NCI-H2107 (cell line): Measurements from ENCODE around the gene FUOM.
A peak's percentile ranks its signal among the peaks of the same experiment; 100 is the strongest.

ENCODE experiments used
- DNase-seq: peaks from one replicate; lab custom pipeline; 2025; lab: John Stamatoyannopoulos, UW

FUOM gene, protein sequence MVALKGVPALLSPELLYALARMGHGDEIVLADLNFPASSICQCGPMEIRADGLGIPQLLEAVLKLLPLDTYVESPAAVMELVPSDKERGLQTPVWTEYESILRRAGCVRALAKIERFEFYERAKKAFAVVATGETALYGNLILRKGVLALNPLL

DNA sequence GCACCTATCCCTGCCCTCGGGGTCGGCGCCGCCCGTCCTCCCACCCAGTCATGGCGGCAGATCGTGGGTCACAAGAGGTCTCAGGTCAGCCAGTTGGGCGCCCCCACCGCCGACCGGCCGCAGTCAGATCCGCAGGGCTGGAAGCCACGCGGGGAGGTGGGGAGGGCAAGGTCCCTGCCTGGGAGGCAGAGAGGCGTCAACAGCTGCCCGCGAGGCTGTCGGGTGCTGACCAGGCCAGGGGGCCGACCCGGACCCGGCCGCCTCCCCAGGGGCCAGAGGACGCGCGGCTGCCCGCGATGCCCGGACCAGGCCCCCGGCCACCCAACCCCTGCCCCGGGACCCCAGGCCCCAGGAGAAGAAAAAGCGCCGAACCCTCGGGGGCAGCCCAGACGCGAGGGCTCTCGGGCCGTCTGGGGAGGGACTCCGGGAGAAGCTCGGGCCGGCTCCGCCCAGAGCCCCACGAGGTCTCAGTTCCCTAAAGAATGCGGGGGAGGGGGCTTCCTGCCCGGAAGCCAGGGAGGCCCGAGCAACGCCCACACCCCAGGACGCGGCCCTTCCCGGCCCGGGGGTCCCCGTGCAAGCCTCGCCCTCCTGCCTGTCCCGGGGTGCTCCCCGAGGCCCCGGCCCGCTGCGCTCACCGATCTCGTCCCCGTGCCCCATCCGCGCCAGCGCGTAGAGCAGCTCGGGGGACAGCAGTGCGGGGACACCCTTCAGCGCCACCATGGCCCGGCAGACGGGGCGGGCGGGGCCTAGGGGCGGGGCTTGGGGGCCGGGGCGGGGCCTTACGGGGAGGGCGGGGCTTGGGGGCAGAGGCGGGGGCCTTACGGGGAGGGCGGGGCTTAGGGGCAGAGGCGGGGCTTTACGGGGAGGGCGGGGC lies at the start of gene FUOM:
FUOM (minus strand) TSS at position 735 of the 877 bp plus-strand sequence; CDS start at position 723, 12 bp downstream.
- no peak for DNase-seq

GRCh38 chr10:133405844-133406527 lies 48.2 kb upstream of the FUOM start:
- DNase-seq, result no peak

DNA sequence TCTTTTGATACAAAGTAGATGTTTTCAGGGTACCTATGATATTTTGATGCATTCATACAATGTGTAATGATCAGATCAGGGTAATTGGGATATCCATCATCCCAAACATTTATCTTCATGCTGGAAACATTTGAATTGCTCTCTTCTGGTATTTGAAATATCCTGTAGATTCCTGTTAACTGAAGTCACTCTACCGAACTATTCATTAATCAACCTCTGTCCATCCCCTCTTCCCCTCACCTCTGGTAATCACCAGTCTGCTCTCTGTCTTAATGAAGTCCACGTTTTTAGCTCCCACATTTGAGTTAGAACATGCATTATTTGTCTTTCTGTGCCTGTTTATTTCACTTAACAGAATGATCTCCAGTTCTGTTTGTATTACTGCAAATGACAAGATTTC lies 47.5 kb upstream of the FUOM start:
- no peak for DNase-seq

- DNase-seq, result no peak
Observed at GRCh38 chr10:133403784-133404183, 46.0 kb upstream of the FUOM start.

DNA sequence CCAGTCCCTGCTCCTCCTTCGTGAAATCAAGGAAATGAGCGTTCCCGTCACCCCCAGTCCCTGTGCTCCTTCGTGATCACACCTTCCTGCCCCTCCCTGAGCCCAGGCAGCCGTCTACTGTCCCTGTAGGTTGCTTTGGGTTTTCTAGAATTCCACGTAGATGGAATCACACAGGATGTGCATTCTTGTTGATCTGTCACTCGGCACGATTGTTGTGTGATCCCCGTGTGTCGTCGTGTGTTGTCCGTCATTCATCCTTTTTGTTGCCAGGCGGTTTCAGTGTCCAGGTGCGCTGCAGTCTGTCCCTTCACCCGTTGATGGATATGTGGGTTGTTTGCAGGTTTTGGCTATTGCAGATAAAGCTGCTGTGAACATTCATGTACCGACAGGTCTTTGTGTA lies 45.5 kb upstream of the FUOM start:
- DNase-seq, result no peak

- DNase-seq, result no peak
Observed at GRCh38 chr10:133401981-133402725, 44.3 kb upstream of the FUOM start.

DNA sequence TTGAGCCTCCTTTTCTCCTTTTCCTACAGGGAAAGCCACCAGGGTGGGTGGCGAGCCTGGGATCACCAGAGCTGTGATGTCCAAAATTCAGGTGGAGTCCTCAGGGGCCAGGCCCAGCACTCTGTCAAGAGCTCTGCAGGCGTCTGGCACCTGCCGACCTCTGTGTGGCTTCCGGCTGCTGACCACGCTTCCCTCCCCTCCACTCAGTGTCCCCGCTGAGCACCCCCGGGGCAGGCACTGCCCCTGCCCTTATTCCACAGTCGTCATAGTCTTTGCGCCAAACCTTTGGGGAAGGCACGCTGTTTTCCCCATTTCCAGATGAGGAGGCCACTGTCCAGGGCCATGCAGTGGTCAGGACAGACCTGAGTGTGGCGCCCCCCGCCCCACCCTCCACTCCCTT lies 43.7 kb upstream of the FUOM start:
- no peak for DNase-seq

- no peak for DNase-seq
Observed at GRCh38 chr10:133400624-133401424, 43.0 kb upstream of the FUOM start.

GRCh38 chr10:133399123-133399601 lies 41.3 kb upstream of the FUOM start:
- no peak for DNase-seq

- no peak for DNase-seq
Observed at GRCh38 chr10:133397938-133398337, 40.1 kb upstream of the FUOM start.

DNA sequence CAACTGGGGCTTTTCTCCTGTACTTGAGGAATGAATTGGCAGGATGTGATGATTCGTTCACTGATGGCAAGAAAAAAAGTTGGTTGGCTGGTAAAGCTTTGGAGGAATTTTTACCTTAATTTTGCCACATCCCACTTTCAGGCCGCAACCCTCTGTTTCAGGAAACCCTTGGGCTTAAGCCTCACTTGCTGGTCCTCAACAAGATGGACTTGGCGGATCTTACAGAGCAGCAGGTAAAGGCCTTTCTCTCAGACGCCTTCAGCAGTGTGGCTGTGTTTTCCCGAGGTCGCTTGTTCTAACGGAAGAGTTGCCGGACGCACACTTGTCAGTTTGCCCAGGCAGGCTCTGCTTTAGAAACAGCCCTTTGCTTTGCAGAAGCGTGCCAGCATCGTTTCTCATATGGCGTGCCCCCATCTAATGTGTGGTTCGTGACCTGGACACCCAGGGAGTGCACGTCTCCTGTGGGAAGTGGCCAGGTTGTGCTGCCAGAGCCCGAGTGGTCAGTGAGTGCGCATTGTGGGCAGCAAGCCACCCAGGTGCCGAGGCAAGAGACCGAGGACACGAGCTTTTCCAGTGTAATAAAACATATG lies 38.3 kb upstream of the FUOM start:
- DNase-seq, result no peak

- no peak for DNase-seq
Observed at GRCh38 chr10:133394801-133395221, 37.0 kb upstream of the FUOM start.

DNA sequence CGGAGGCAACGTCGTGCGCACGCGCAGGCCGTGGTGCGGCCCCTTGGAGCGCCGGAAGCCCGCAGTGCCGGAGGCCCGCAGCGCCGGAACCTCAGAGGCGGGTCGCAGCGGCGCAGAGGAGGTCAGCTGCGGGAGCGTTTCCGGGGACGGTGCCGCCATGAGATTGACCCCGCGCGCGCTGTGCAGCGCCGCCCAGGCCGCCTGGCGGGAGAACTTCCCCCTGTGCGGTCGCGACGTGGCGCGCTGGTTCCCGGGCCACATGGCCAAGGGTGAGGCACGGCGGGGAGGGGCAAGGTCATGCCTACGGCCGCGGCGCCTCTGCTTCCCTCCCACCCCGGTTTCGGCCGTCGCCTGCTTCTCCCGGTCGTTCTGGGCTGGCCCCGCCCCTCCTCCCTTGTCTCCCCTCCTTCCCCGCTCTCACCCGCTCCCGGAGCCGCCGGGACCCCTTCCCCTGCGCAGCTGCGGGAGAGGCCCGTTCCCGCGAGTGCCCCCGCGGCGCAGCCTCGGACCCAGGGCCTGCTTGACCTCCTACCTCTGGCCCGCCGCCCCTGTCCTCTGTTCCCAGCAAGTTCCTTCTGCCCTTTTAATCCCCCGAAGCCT lies 36.3 kb upstream of the FUOM start, which contains the start of gene MTG1:
MTG1 (plus strand) TSS at position 94 of the 600 bp plus-strand sequence; CDS start at position 158, 64 bp downstream.
- peak; percentile 64 for DNase-seq

DNA sequence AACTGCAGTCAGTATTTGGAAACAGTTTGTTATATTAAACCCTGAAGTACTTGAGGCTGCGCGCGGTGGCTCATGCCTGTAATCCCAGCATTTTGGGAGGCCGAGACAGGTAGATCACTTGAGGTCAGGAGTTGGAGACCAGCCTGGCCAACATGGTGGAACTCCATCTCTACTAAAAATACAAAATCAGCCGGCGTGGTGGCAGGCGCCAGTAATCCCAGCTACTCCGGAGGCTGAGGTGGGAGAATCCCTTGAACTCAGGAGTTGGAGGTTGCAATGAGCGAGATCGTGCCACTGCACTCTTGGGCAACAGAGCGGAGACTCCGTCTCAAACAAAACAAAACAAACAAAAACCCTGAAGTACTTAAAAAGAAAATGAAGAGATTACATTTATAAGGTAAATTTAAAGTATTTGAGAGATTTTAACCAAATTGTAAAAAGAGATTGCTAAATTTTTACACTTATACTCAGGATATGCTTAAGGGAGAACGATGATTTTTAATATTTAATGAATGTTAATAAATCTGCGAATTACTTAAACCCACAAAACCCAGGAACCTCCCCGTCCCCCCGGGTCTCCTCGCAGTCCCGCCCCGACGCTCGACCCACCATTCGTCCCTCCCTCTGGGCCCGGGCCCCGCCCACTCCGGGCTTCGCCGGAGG lies 35.7 kb upstream of the FUOM start:
- no peak for DNase-seq

- no peak for DNase-seq
Observed at GRCh38 chr10:133391761-133392518, 34.1 kb upstream of the FUOM start.

- no peak for DNase-seq
Observed at GRCh38 chr10:133391249-133391635, 33.4 kb upstream of the FUOM start.

DNA sequence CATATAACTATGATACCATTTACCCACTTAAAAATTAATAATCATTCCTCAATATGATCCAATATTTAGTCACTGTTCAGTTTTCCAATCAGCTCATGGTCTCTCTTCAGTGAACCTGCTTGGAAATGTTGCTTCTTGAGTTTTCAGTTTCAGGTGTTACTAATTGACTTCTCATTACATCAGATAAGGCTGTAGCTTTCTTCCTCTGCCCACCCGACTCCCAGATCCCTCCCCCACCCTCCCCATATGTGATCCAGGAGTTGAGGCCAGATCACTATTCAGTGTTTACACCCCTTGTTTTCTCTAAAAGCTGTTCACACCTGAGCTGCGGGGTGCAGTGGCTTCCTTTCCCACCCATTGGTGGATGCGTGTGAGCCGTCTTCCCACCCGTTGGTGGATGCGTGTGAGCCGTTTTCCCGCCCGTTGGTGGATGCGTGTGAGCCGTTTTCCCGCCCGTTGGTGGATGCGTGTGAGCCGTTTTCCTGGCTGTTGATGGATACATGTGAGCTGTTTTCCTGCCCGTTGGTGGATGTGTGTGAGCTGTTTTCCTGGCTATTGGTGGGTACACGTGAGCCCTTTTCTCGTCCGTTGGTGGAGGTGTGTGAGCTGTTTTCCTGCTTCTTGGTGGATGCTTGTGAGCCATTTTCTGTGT lies 32.9 kb upstream of the FUOM start:
- no peak for DNase-seq
